GM19193 (cell line): ENCODE data around the gene NME5.

ENCODE experiments used
- POLR2A ChIP-seq: IDR thresholded peaks from 4 replicates; pipeline ENCODE4 v1.6.1; 2011; ENCODE audit not compliant: insufficient read depth, insufficient read length; ENCODE audit errors: extremely low read depth

The NME5 gene

GRCh38 chr5:138096997-138097828 lies 42.0 kb downstream of the NME5 start:
- TF ChIP-seq POLR2A, result no peak

DNA sequence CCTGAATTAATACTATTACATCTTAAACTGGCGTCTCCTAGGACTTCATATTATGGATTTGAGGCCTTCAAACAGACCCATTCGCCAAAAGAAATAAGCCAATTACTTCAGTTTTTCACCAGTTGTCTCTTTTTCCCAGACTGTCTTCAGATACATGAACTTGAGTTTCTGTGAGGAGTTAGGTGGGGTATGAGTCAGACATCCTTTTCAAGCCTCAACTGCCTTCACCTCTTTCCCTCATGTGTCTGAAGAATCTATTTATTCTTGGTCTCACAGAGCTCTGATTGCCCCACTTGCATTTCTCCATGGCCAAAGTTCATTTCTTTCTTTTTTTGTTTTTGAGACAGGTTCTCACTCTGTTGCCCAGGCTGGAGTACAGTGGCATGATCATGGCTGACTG lies 42.9 kb downstream of the NME5 start:
- no peak for TF ChIP-seq POLR2A

GRCh38 chr5:138095100-138095907 lies 43.9 kb downstream of the NME5 start:
- no peak for TF ChIP-seq POLR2A

DNA sequence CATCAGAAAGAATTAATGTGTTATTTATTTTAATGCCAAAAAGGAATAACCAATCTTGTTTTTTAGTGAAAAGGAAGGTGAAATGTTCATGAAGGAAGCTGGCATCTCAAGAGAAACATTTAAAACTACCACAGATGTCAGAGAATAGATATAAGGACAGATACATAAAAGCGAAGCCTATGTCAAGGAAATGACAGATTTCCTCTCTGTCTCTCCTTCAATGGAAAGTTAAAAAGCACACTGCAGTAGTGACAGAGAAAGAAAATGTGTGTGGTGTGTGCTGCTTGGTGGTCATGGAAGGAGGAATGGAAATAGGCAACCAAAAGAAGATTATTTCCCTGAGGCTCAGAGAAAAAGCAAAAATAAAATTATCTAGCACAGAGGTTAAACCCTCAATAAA lies 46.2 kb downstream of the NME5 start:
- no peak for TF ChIP-seq POLR2A

DNA sequence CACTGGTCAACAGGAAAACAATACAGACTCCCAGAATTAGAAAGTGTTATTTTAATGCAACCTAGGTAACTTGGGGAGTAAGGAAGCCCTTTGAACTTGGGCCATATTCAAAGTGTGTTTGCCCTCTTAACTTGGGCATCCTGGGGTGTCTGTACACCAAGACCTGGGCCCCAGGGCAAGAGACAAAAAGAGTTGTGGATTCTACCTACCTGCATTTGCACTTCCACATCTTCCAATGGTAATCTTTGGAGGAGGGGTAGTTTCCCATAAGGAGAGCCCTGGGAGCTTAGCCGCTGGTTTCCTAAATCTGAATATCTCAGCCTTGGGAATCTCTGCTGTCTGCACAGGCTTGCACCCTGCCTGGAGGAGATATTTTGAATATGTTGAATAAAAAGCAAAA lies 46.9 kb downstream of the NME5 start:
- no peak for TF ChIP-seq POLR2A

DNA sequence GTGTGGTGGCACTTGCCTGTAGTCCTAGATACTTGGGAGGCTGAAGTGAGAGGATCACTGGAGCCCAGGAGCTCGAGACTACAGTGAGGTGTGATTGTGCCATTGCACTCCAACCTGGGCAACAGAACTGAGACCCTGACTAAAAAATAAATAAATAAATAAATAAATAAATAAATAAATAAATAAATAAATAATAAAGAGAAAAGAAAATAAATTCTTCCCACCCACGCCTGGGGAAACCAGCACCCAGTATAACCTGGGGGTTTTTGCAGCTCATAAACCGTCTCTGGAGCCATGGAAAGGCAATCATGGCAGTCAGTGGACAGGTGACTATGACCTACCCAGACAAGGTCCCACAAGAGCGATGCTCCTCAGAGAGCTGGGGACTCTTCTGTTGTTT lies 47.5 kb downstream of the NME5 start:
- TF ChIP-seq POLR2A, result no peak

- TF ChIP-seq POLR2A, result no peak
Observed at GRCh38 chr5:138083702-138084101, 55.5 kb downstream of the NME5 start, which contains the start of gene WNT8A. Gene WNT8A, plus strand, starts transcription at chr5:138084033. Its CDS starts 95 bp downstream, at chr5:138084128.

DNA sequence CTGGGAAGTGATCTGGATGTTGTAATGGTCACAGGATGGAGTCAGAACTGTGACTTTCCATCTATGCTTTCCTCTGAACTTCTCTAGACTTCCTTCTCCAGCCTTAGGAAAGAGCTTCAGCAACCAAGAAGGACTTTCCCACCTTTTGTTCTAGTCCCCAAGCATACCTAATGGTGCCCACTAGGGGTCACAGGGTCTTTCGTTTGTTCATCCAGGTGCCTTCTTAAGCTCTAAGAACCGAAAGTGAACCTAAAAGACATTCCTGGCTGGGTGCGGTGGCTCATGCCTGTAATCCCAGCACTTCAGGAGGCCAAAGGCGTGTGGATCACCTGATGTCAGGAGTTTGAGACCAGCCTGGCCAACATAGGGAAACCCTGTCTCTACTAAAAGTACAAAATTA lies 57.2 kb downstream of the NME5 start:
- no peak for TF ChIP-seq POLR2A

DNA sequence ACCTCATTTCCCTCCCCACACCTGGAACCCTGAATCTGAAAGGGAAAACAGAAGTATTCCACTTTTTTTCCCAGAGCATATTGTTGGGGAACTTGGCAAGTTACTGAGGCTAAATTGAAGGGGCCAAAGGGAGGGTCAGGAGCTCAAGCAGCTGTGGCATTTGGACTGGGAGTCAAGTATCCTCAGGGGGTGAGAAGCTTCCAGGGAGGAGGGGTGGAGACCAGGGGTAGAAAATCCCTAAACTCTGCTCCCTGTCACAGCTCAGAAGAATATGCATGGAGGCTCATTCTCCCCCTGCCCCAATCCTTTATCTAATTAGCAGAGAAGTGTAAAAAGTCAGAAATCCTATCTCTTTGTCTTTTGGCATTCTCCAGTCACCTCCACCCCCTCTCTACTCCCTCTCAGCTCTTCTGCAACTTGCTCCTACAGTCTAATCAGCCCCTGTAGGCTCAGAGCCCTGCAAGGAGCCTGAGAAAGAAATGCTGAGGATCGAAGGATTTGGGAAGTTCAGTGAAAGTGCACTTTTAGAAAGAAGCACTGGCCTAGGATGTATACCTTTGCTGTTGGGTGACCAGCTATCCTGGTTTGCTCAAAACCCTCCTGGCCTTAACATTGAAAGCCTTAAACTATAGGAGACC lies 61.1 kb downstream of the NME5 start:
- no peak for TF ChIP-seq POLR2A

DNA sequence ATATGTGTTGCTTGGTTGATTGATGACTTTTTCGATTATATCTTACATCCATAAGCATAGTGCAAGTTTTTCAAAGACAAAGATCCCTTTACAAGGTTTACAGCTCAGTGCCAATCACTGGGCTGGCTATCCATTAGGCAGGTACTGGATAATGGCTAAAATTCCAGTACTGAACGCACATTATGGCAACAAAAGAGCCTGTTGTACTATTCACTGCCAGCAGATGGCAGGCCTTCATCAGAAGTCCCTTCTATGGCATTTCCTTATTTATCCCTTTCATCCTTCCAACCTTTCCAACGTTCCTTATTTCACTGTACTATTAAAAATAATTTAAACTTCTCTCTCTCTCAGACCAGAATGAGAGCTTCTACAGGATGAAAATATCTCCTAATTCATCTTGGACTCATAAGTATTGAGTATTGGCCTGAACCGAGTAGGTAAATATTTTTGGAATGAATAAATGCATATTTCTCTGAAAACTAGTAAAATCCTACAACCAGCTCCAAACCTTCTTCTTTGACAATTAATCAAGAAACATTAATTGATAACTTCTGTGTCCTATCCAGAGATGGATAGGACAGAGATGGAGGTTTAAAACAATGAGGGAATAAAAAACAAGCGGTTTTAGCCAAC lies 62.0 kb downstream of the NME5 start:
- TF ChIP-seq POLR2A, result no peak

DNA sequence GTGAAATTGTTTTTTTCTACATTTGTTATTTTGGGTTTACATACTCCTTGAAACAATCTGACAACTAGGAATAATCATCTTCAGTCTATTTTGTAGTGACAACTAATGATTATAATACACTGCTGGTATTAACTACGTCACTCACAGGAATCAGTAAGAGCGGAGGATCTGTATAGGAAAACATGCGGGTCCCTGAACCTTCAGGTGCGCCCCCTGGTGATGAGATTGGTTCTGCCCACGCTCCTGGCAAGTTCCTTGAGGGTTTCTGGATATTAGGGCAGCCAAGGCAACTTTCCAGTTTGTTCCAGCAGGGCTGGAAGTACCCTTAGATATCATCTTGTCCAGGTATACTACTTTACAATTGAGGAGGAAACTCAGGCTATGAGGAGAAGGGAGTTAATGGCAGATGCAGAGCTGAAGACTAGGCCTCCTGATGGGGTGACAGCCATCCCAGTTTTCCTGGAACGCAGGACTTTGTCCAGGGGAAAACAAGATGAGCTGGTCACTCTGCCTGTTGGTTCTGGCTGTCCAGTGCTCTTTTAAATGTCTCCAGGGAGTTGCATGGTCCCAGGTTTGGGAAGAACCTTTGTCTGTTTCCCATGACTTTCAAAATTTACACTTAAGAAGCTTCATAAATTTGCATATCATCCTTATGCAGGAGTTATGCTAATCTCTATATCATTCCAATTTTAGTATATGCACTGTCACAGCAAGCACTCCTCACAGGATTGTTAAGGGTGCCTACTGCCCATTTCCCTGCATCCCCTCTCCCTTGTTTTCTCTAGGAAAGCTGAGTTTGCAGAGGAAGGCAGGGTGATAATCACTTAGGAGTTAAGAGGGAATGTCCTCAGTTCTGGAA lies 70.3 kb downstream of the NME5 start:
- no peak for TF ChIP-seq POLR2A

DNA sequence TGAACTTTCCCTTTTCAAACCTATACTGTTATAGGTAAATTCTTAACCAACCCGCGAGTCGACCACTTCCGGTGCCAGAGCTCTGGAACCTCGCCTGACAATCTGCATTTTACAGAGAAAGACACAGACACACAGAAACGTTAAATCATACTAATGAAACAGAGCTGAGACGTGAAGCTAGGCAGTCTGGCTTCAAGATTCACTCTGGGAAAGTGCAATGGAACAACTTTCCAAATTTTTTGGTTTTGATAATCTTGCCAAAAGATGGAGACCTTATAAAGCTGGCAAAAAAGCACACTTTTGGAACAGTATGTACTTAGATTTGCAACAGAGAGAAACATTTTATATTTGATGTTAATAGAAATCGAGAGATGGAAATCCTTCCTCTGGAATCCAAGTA lies 71.3 kb downstream of the NME5 start:
- no peak for TF ChIP-seq POLR2A
